AG09319 (cell line): ENCODE measurements around the gene HS6ST3.

ENCODE experiments used
- DNase-seq: peaks from one replicate; pipeline ENCODE4 v3.0.0-alpha.2; 2010; ENCODE audit warnings: low read depth; ENCODE audit errors: extremely low read depth
- CTCF ChIP-seq: IDR thresholded peaks from 2 replicates; pipeline ENCODE4 v1.5.1; 2011; ENCODE audit warnings: low read depth, mild to moderate bottlenecking, inconsistent platforms, low read length, moderate library complexity

The HS6ST3 gene

DNA sequence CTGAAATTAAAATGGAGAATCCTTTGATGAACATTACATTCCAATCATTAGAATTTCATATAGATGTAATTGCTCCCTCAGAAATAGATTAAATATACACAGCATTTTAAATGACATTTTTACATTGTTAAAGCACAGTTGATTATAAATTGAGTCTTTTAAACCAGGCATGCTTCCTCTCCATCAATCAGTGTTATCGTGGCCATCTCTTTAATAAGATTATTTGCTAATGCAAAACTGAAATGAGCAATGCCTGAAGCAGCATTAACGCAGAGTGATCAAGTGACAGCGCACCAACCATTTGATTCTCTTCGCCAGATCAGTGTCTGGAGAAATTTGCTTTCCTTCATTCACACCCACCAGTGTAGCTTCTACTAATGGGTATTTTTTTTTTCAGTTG is 644.6 kb downstream of the HS6ST3 start:
- no peak for TF ChIP-seq CTCF
- no peak for DNase-seq

DNA sequence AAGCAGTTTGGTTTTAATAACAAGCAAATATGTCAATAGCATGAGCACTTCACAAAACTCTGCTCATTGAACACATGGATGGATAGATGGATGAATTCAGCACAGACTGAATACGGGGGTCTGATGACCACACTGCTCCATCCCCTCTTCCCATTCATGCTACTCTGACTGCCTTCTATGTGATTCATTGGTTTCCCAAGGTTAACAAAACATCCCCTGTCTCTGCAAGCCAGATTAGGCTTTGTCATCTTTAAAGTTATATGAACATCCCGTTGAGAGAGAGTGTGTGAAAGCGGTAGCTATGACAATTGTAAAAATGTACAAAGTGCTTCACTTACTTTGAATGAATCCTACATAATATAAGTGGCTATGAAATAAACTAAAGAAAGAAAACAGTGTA is 651.9 kb downstream of the HS6ST3 start:
- TF ChIP-seq CTCF = no peak
- no peak for DNase-seq

GRCh38 chr13:96743296-96744089 is 653.6 kb downstream of the HS6ST3 start:
- no peak for DNase-seq
- TF ChIP-seq CTCF = no peak

GRCh38 chr13:96744367-96745331 is 654.7 kb downstream of the HS6ST3 start:
- no peak for TF ChIP-seq CTCF
- DNase-seq = no peak

DNA sequence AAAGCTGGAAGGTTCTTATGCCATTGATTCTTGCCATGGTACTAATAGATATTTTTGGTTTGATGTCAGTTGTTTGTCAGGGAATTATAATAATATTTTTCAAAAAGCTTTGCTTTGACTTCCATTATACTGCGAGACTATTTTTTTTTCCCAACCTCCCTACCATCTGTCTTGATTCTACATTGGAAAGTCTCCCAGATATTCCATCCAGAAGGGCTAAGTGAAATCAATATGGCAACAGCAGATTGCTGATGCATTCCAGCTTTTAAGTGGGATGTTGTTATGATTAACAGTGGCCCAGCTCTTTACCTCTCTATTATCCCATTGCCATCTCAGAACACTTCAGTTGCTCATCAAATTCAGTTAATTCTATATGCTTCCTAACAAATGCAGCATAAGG is 657.0 kb downstream of the HS6ST3 start:
- no peak for TF ChIP-seq CTCF
- no peak for DNase-seq

DNA sequence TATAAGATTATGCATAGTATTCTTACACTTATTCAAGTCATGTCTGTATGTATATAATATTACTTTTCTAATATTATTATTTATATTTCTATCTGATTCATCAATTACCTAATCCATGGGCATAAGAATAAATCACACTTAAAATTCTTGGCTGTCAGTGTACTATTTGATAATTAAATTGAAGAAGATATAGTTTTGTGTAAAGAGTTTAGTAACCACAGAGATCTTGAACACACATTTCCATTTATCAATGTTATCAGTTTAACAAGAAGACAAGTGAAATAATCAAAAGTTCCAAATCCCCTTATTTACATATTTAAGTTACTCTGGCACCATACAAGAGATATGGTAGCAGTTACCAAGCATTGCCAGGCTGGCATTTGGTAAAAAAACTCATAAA is 659.9 kb downstream of the HS6ST3 start:
- TF ChIP-seq CTCF = no peak
- DNase-seq = no peak

DNA sequence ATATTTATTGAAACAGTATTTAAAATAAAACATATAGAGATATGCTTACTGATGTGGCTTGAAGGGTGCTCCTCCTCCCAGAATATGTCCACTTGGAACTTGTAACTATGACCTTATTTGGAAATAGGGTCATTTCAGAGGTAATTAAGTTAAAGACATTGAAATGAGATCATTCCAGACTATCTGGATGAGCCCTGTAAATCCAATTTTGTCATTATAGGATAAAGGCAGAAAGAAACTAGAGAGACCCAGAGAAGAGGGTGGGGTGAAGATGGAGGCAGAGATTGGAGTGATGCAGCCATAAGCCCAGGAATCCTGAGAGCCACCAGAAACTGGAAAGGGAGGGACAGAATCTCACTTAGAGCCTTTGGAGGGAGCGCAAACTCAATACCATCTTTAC is 661.2 kb downstream of the HS6ST3 start:
- no peak for DNase-seq
- TF ChIP-seq CTCF = no peak
